ENCODE measurements around the gene FAR2.

Gene FAR2

DNA sequence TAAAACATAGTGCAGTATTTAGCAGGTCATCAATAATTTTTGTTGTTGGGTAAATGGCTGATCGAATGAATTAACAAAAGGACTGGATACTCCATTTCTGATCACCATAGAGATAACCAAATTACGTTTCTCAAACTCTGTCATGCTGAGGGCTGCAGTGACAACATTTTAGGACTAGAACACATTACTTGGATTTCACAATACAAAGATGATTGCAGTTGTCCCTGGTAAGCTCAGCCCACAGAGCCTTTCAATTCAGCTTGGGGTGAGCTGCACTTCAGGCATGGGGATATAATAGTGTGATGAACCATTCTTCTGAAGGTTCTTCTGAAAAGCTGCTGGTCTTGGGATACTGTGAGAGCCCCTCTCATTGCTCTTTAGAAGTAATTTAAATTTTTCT, 74.3 kb downstream of the FAR2 start:
- DNase-seq: no peak
- no peak for ATAC-seq (replicated peaks)
- Mint-ChIP-seq H3K27me3 (no peaks in the 10 kb centered on the region), H3K4me1 (ENCODE audit: low read depth in 2 of 2) (peaks cover 0 to 2% of the 10 kb centered on the region in 2 donors), H3K36me3 (ENCODE audit: insufficient read depth) (no peaks in the 10 kb centered on the region), H3K4me3 (no peak overlapping the region), H3K9me3 (no peaks in the 10 kb centered on the region), H3K27ac (no peak overlapping the region)

DNA sequence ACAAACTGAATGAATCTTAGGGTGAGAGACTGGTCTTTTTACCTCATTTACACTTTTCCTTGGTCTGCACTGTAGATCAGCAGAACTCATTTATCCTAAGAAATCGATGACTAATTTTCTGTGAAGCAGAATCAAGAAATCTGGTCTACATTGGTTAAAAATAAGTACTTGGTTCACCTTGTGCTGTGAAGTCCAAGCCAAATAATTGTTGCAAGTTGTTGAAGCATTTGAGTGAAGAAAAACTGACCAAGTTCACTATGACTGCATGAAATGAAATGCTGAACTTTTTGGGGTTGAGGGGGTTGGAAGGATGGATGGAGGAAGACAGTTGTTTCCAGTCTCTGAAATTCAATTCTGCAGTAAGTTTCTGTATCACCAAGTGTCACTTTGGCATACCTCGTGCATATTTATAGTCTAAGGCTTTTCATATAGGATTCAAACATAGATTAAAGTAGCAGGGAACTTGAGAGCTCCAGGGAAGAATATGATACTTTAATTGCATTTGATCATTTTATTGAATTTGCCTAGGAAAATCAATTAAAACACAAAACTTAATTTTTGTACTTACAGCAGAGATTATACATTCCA, 75.0 kb downstream of the FAR2 start:
- Mint-ChIP-seq H3K4me3 (no peak overlapping the region), H3K27me3 (no peaks in the 10 kb centered on the region), H3K27ac (no peak overlapping the region), H3K36me3 (ENCODE audit: insufficient read depth) (no peaks in the 10 kb centered on the region), H3K4me1 (ENCODE audit: low read depth in 2 of 2) (peaks cover 0 to 2% of the 10 kb centered on the region in 2 donors), H3K9me3 (no peaks in the 10 kb centered on the region)
- DNase-seq: no peak
- no peak for ATAC-seq (replicated peaks)

DNA sequence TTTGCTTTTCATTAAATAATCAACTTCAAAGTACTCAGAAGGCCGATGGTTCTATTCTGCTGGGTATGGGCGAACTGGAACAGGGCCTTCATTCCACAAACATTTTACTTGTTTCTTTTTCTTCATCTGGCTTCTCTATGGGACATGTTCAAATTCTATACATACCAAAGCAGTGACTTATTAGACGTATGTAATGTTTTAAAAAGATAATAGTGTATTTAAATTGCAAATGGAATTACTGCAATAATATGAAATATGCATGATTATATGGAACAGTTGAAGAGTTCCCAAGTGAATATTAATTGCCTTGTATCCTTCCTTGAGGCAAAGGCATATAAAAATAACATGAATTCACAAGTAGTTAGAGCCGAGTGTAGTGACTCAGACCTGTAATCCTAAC, 75.5 kb downstream of the FAR2 start:
- H3K27me3 Mint-ChIP-seq: no peaks in the 10 kb centered on the region
- H3K9me3 Mint-ChIP-seq: no peaks in the 10 kb centered on the region
- no peak for DNase-seq
- H3K4me1 Mint-ChIP-seq (ENCODE audit: low read depth in 2 of 2): peaks cover 0 to 2% of the 10 kb centered on the region in 2 donors
- no peak overlapping the region for H3K4me3 Mint-ChIP-seq
- H3K27ac Mint-ChIP-seq: no peak overlapping the region
- no peak for ATAC-seq (replicated peaks)
- H3K36me3 Mint-ChIP-seq (ENCODE audit: insufficient read depth): no peaks in the 10 kb centered on the region

DNA sequence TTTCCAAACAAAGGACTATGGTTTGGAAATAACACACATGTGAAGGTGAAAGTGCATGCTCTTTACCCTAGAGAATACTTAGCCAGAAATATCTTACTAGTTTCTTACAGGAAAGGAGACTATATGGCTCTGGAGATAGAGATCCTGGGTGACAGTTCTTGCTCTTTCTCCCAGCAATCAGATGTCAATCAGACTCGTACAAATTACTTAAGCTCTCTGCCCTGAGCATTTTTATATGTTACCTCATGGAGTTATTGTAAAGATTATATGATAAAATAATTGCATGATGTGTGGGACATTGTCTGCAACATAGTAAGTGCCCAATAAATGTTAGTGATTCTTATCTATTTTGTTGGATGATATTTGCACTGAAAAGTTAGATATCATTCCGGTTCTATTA, 76.8 kb downstream of the FAR2 start:
- ATAC-seq (replicated peaks) (no peak), DNase-seq (no peak)
- no peaks in the 10 kb centered on the region for H3K9me3 Mint-ChIP-seq
- H3K4me3 Mint-ChIP-seq: no peak overlapping the region
- H3K36me3 Mint-ChIP-seq (ENCODE audit: insufficient read depth): no peaks in the 10 kb centered on the region
- H3K27ac Mint-ChIP-seq: no peak overlapping the region
- H3K4me1 Mint-ChIP-seq (ENCODE audit: low read depth in 2 of 2): peaks cover 0 to 2% of the 10 kb centered on the region in 2 donors
- no peaks in the 10 kb centered on the region for H3K27me3 Mint-ChIP-seq

DNA sequence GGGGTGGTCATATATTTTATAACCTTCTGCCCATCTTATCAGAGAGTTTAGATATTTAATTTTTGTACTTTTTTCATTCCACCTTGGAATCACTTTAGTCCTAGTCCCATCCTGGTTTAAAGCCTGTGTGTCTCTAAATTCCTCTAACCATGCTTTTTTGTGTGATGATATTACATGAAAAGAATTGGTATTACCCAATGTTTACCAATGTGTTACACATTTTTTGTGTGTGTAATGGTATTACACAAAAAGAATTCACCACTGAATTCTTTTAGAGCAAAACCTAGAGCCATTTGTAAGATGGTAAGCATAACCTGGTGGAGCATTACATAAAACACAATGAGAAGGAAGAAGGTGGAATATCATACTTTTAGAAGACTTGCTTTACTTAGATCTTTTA, 77.5 kb downstream of the FAR2 start:
- Mint-ChIP-seq H3K4me3 (no peak overlapping the region), H3K27ac (no peak overlapping the region), H3K9me3 (no peaks in the 10 kb centered on the region), H3K27me3 (no peaks in the 10 kb centered on the region), H3K4me1 (ENCODE audit: low read depth in 2 of 2) (peaks cover 0 to 2% of the 10 kb centered on the region in 2 donors), H3K36me3 (ENCODE audit: insufficient read depth) (no peaks in the 10 kb centered on the region)
- DNase-seq (no peak), ATAC-seq (replicated peaks) (no peak)

DNA sequence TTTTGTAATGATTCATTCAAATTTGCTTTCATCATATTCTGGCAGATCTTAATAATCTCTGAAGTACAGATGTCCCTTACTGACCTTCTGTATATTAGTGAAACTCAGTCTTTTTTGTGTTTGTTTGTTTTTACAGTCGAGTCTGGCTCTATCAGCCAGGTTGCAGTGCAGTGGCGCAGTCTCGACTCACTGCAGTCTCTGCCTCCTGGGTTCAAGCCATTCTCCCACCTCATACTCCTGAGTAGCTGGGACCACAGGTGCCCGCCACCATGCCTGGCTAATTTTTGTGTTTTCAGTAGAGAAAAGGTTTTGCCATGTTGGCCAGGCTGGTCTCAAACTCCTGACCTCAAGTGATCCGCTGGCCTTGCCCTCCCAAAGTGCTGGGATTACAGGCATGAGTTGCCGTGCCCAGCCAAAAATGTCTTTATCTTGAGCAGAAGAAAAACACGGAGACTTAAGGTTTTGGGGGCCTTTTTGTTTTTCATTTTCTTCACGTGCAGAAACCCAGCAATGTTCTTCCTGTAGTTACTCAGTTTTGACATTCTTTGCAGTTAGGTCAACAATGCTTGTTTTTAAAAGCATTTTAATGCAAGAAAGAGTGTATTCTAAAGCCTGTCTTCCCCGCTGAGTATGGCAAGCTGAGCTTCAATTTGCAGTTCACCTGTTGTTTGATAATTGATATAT, 79.5 kb downstream of the FAR2 start:
- Mint-ChIP-seq H3K27me3 (no peaks in the 10 kb centered on the region), H3K4me3 (no peak overlapping the region), H3K36me3 (ENCODE audit: insufficient read depth) (no peaks in the 10 kb centered on the region), H3K27ac (no peak overlapping the region), H3K4me1 (ENCODE audit: low read depth in 2 of 2) (peaks cover 0 to 2% of the 10 kb centered on the region in 2 donors), H3K9me3 (no peaks in the 10 kb centered on the region)
- no peak for DNase-seq
- no peak for ATAC-seq (replicated peaks)

DNA sequence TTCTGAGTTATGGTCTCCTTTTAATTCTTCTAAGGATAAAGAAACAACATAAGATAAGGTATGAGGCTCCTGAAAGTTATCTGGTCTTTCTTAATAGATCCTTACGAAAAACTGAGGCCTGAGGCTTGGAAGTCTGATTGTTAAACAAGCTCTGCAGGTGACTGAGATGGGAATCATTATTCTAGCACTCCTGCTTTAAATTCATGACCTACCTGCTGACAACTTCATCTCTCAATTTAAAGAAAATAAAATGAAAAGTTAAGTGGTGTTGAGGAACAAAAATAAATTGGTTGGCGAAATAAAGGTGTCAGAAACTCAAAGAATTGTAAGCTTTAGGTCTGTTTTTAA, 80.1 kb downstream of the FAR2 start:
- ATAC-seq (replicated peaks) (no peak), DNase-seq (no peak)
- Mint-ChIP-seq H3K27me3 (no peaks in the 10 kb centered on the region), H3K9me3 (no peaks in the 10 kb centered on the region), H3K27ac (no peak overlapping the region), H3K4me1 (ENCODE audit: low read depth in 2 of 2) (no peaks in the 10 kb centered on the region), H3K4me3 (no peak overlapping the region), H3K36me3 (ENCODE audit: insufficient read depth) (no peaks in the 10 kb centered on the region)

DNA sequence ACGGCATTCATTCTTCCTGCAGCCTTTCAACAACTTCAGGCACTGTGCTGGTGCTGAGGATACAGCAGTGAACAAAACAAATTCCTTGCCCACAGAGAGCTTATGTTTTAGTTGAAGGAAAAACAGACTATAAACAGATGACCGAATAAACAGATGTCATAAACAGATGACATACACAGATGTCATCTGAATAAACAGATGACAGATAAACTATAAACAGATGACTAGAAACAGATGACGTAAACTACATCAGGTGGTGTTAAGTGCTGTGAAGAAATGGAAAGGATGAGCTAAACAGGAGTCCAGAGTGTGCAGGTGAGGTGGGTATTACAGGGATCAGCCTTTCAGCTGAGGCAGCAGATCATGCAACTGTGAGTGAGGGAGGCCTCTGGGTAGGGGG, 80.9 kb downstream of the FAR2 start:
- no peaks in the 10 kb centered on the region for H3K27me3 Mint-ChIP-seq
- H3K4me3 Mint-ChIP-seq: no peak overlapping the region
- ATAC-seq (replicated peaks): no peak
- H3K4me1 Mint-ChIP-seq (ENCODE audit: low read depth in 2 of 2): no peaks in the 10 kb centered on the region
- H3K27ac Mint-ChIP-seq: no peak overlapping the region
- DNase-seq: no peak
- no peaks in the 10 kb centered on the region for H3K9me3 Mint-ChIP-seq
- H3K36me3 Mint-ChIP-seq (ENCODE audit: insufficient read depth): no peaks in the 10 kb centered on the region

DNA sequence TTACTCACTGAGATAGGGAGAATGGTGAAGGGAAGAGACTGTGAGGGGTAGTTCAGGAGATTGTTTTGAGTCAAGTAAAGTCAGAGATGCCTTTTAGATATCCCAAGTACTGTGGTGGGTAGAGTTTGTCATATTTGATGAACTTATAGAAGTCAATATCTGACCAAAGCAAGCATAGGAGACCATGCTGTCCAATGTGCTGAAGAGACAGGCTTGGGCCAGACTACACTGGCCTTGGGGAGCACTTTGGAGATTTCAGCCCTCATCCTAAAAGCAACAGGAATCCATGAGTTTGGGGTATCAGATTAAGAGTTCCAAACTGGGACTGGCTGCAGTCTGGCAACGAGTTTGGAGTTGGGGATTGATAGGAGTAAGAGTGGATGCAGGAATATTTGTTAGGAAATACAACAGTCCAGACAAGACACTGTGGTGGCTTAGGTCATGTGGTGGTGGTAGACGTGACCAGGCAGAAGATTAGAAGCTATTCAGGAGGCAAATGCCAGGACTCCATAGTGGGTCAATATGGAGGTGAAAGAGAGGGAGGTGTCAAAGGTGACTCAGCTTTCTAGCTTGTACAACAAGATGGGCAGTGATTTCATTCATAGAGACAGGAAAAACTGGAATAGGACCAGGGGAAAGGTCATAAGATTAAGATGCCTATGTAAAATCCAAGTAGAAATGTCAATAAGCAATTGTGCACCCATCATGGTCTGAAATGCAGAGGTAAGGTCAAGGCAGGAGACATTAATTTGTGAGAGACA, 81.9 kb downstream of the FAR2 start:
- no peaks in the 10 kb centered on the region for H3K27me3 Mint-ChIP-seq
- ATAC-seq (replicated peaks): no peak
- no peaks in the 10 kb centered on the region for H3K36me3 Mint-ChIP-seq (ENCODE audit: insufficient read depth)
- H3K27ac Mint-ChIP-seq: no peak overlapping the region
- no peak overlapping the region for H3K4me3 Mint-ChIP-seq
- no peaks in the 10 kb centered on the region for H3K9me3 Mint-ChIP-seq
- DNase-seq: no peak
- no peaks in the 10 kb centered on the region for H3K4me1 Mint-ChIP-seq (ENCODE audit: low read depth in 2 of 2)

DNA sequence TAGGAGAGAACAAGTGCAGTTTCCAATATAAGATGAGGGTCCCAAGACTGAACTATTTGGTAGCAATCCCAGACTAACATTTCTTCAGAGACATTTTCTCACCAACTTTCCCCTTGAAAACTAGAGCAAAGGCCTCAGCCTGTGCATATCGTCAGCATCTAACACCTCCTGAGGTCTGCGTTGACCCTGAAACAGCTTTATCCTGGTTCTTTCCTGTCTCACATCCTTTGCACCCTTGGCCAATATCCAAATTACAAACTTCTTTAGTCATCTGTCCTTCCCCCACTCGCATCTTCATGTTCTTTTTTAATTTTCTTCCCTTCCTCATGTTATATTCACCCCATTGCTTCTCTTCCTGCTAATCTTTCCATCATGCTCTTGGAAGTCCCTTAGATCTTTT, 83.0 kb downstream of the FAR2 start:
- no peaks in the 10 kb centered on the region for H3K36me3 Mint-ChIP-seq (ENCODE audit: insufficient read depth)
- H3K27ac Mint-ChIP-seq: no peak overlapping the region
- no peak overlapping the region for H3K4me3 Mint-ChIP-seq

DNA sequence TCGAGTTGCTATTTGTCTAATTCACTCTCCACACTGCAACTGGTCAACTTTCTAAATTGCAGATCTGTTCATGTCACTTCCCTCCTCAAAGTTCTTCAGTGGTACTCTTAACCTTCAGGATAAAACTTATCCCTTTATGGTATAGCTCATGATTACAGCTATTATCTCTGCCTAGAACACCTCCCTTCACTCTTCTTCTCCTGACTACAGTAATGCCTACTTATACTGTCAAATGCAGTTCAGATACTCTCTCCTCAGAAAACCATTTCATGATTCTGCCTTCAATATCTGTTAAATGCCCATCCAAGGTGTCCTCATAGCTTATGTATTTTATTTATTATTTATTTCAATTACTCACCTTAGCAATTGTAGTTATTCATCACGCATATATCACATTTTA, 85.5 kb downstream of the FAR2 start:
- no peaks in the 10 kb centered on the region for H3K4me1 Mint-ChIP-seq (ENCODE audit: low read depth in 2 of 2)
- no peaks in the 10 kb centered on the region for H3K9me3 Mint-ChIP-seq
- H3K4me3 Mint-ChIP-seq: no peak overlapping the region
- no peak overlapping the region for H3K27ac Mint-ChIP-seq
- H3K36me3 Mint-ChIP-seq (ENCODE audit: insufficient read depth): no peaks in the 10 kb centered on the region
- ATAC-seq (replicated peaks) (no peak), DNase-seq (no peak)
- no peaks in the 10 kb centered on the region for H3K27me3 Mint-ChIP-seq

More for the DNA sequence above, 83.0 kb downstream of the FAR2 start:
- ATAC-seq (replicated peaks) (no peak), DNase-seq (no peak)
- Mint-ChIP-seq H3K27me3 (no peaks in the 10 kb centered on the region), H3K4me1 (ENCODE audit: low read depth in 2 of 2) (no peaks in the 10 kb centered on the region), H3K9me3 (no peaks in the 10 kb centered on the region)

DNA sequence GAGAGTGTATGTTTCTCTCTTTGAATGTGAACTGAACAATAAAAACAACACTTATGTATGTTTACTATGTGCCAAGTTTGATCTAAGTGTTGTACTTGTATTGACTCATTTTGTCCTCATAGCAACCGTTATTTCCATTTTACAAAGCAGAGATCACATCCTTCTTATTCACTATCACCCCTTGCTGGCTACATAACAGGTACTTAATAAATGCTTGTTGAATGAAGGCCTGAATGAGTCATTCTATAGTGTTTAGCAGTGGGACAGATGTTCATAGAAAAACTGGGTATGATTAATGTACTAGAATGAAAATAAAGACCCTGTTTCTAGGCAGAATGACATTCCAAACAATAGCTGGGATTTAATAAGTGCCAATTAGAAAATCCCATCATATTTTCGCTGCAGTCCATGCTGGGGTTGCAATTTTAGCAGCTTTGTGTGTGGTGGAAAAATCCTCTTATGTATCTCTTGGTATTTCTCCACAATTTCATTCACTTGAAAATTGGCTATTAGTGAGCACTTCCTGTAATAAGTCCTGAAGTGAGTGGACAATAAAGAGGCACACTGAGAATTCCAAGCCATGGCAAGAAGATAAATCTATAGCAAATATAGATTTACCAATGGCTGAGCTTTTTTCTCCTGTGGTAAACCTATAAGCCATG, 86.0 kb downstream of the FAR2 start:
- no peaks in the 10 kb centered on the region for H3K36me3 Mint-ChIP-seq (ENCODE audit: insufficient read depth)
- H3K4me3 Mint-ChIP-seq: no peak overlapping the region
- H3K27ac Mint-ChIP-seq: no peak overlapping the region
- DNase-seq: no peak
- no peaks in the 10 kb centered on the region for H3K9me3 Mint-ChIP-seq
- H3K27me3 Mint-ChIP-seq: no peaks in the 10 kb centered on the region
- ATAC-seq (replicated peaks): no peak
- no peaks in the 10 kb centered on the region for H3K4me1 Mint-ChIP-seq (ENCODE audit: low read depth in 2 of 2)

DNA sequence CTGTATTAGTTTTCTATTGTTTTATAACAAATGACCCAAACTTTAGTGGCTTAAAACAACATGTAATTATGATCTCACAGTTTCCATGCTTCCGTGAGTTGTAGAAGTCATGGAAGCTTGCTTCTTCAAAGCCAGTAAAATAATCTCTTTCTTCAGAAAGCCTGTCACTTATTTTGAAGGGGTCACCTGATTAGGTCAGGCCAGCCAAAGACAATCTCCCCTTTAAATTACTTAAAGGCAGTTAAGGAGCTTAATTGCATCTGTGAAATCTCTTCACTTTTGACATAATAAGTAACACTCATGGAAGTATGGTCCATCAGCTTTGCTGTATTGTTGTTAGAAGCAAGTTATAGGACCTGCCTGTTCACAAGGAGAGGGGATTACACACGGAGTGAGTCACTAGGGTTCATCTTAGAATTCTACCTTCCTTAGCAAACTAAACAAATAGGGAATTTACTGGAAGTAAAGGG, 89.8 kb downstream of the FAR2 start:
- DNase-seq (no peak), ATAC-seq (replicated peaks) (no peak)
- H3K36me3 Mint-ChIP-seq (ENCODE audit: insufficient read depth): no peaks in the 10 kb centered on the region
- no peaks in the 10 kb centered on the region for H3K9me3 Mint-ChIP-seq
- H3K4me1 Mint-ChIP-seq (ENCODE audit: low read depth in 2 of 2): no peaks in the 10 kb centered on the region
- no peak overlapping the region for H3K27ac Mint-ChIP-seq
- H3K4me3 Mint-ChIP-seq: no peak overlapping the region
- H3K27me3 Mint-ChIP-seq: no peaks in the 10 kb centered on the region

DNA sequence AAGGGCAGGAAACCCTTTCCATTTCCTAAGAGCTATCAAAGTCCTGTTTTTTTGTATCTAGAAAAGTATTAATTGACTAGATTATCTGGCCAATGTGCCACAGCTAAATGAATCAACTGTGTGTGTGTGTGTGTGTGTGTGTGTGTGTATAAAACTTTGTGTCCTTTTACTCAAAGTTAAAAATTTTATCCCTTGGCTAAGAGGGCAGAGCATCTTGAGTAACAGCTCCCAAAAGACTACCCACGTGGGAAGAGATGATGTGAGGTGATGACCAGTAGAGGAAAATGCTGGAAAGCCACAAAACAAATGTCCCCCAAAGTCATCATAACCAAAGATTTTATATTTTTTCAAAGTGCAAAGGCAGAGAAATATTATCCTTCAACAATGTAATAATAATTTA, 90.3 kb downstream of the FAR2 start:
- Mint-ChIP-seq H3K4me1 (ENCODE audit: low read depth in 2 of 2) (no peaks in the 10 kb centered on the region), H3K27ac (no peak overlapping the region), H3K27me3 (no peaks in the 10 kb centered on the region), H3K9me3 (no peaks in the 10 kb centered on the region), H3K36me3 (ENCODE audit: insufficient read depth) (no peaks in the 10 kb centered on the region), H3K4me3 (no peak overlapping the region)
- DNase-seq (no peak), ATAC-seq (replicated peaks) (no peak)
